ENCODE measurements around the gene EXOSC10. TPM values are rescaled to one million over a fixed set of nuclear protein-coding genes. Genes with fewer than 3 reads are reported as not detected.

The EXOSC10 gene
- 10 to 100 TPM; 40.9 to 43.4 TPM for total RNA-seq
- long read RNA-seq, donor 1, transcript EXOSC10-202 (25 exons, 2,808 nt) = major isoform, 12 of 26 reads
- long read RNA-seq, donor 1, partial matches to known transcripts = 8 of 26 reads
- long read RNA-seq, donor 1, other reads (novel, unspliced or antisense) = 5 of 26 reads
- long read RNA-seq, donor 2, transcript EXOSC10-202 (25 exons, 2,808 nt) = major isoform, 69 of 98 reads
- long read RNA-seq, donor 2, partial matches to known transcripts = 15 of 98 reads
- long read RNA-seq, donor 2, other reads (novel, unspliced or antisense) = 14 of 98 reads

GRCh38 chr1:11099310-11100148, at the start of gene EXOSC10:
Gene EXOSC10 (minus strand): TSS chr1:11099869. CDS start chr1:11099831, 38 bp downstream.
- intact Hi-C loops (cut with DNase I) = no loop called here
- peak; percentile 98 for DNase-seq (ENCODE audit: low spot score)

GRCh38 chr1:11147197-11147770, 47.6 kb upstream of the EXOSC10 start:
- intact Hi-C loops (cut with DNase I) = no loop called here

GRCh38 chr1:11145741-11146140, 46.1 kb upstream of the EXOSC10 start:
- no peak for DNase-seq (ENCODE audit: low spot score)
- intact Hi-C loops (cut with DNase I) = no loop called here

More at GRCh38 chr1:11147197-11147770, 47.6 kb upstream of the EXOSC10 start:
- no peak for DNase-seq (ENCODE audit: low spot score)

- no peak for DNase-seq (ENCODE audit: low spot score)
- intact Hi-C loops (cut with DNase I) = no loop called here
These were observed 45.0 kb upstream of the EXOSC10 start for GRCh38 chr1:11144570-11145256.

GRCh38 chr1:11143907-11144306, 44.2 kb upstream of the EXOSC10 start:
- intact Hi-C loops (cut with DNase I) = no loop called here
- DNase-seq (ENCODE audit: low spot score) = no peak

- intact Hi-C loops (cut with DNase I) = no loop called here
- DNase-seq (ENCODE audit: low spot score) = no peak
These were observed 43.7 kb upstream of the EXOSC10 start for GRCh38 chr1:11143401-11143800.

- intact Hi-C loops (cut with DNase I) = no loop called here
- DNase-seq (ENCODE audit: low spot score) = no peak
These were observed 43.1 kb upstream of the EXOSC10 start for GRCh38 chr1:11142618-11143391.

GRCh38 chr1:11138952-11139351, 39.3 kb upstream of the EXOSC10 start:
- intact Hi-C loops (cut with DNase I) = no loop called here
- DNase-seq (ENCODE audit: low spot score) = no peak

- no peak for DNase-seq (ENCODE audit: low spot score)
- intact Hi-C loops (cut with DNase I) = no loop called here
These were observed 38.4 kb upstream of the EXOSC10 start for GRCh38 chr1:11138029-11138428.

- intact Hi-C loops (cut with DNase I) = no loop called here
- DNase-seq (ENCODE audit: low spot score) = no peak
These were observed 35.2 kb upstream of the EXOSC10 start for GRCh38 chr1:11134898-11135266.

GRCh38 chr1:11134251-11134897, 34.7 kb upstream of the EXOSC10 start:
- no peak for DNase-seq (ENCODE audit: low spot score)
- intact Hi-C loops (cut with DNase I) = no loop called here

- DNase-seq (ENCODE audit: low spot score) = no peak
- intact Hi-C loops (cut with DNase I) = no loop called here
These were observed 33.1 kb upstream of the EXOSC10 start for GRCh38 chr1:11132563-11133293.

- intact Hi-C loops (cut with DNase I) = no loop called here
- DNase-seq (ENCODE audit: low spot score) = no peak
These were observed 32.1 kb upstream of the EXOSC10 start for GRCh38 chr1:11131816-11132215.

GRCh38 chr1:11130406-11130805, 30.7 kb upstream of the EXOSC10 start:
- no peak for DNase-seq (ENCODE audit: low spot score)
- intact Hi-C loops (cut with DNase I) = no loop called here

- intact Hi-C loops (cut with DNase I) = loop anchor here in 1 of 2 donors (2.0 kb wide), 1 partner anchor 359 kb away; no protein-coding TSS in a partner anchor
- no peak for DNase-seq (ENCODE audit: low spot score)
These were observed 30.2 kb upstream of the EXOSC10 start for GRCh38 chr1:11129649-11130390.

GRCh38 chr1:11126569-11126968, 26.9 kb upstream of the EXOSC10 start:
- DNase-seq (ENCODE audit: low spot score) = no peak
- intact Hi-C loops (cut with DNase I) = loop anchor here in 1 of 2 donors (2.0 kb wide), 1 partner anchor 24 kb away; no protein-coding TSS in a partner anchor

- no peak for DNase-seq (ENCODE audit: low spot score)
- intact Hi-C loops (cut with DNase I) = loop anchor here in 1 of 2 donors (2.0 kb wide), 1 partner anchor 25 kb away; no protein-coding TSS in a partner anchor
These were observed 26.3 kb upstream of the EXOSC10 start for GRCh38 chr1:11125931-11126330.

Measured in posterior vena cava (tissue), 2 donors.